ENCODE data around the gene IL17RE. TPM values are rescaled to one million over a fixed set of nuclear protein-coding genes. Genes with fewer than 3 reads are reported as not detected.

The IL17RE gene
- total and polyA plus RNA-seq, 2 donors (not counting 1 experiment from before 2014, with no cell fraction given): 0.99 to 1.9 TPM

- H3K27me3 ChIP-seq (ENCODE audit: control insufficient read depth, insufficient read depth, low read length): no peaks in the 10 kb centered on the region
- H3K4me3 ChIP-seq (replicated peaks in 1 of 4; ENCODE audit: control extremely low read depth in 1 of 4, insufficient read depth in 1 of 4, low read depth in 3 of 4, low read length in 4 of 4): no peak overlapping the region
- peaks cover 6% of the 10 kb centered on the region for H3K4me1 ChIP-seq (ENCODE audit: control insufficient read depth, extremely low read depth, insufficient read depth, low read length)
- H3K79me2 ChIP-seq (ENCODE audit: control insufficient read depth, insufficient read depth, low read length): peaks cover 25% of the 10 kb centered on the region
- no peak overlapping the region for H3K27ac ChIP-seq (ENCODE audit: insufficient read depth, low read length)
- H4K20me1 ChIP-seq (ENCODE audit: control insufficient read depth, extremely low read depth, insufficient read depth, low read length): no peaks in the 10 kb centered on the region
- no peak overlapping the region for H2AFZ ChIP-seq (ENCODE audit: low read length)
- no peak for DNase-seq (ENCODE audit: low read depth in 2 of 2)
- H3K4me2 ChIP-seq (ENCODE audit: extremely low read depth, insufficient read depth, low read length): no peak overlapping the region
- no peak for TF ChIP-seq CTCF (conservative IDR thresholded peaks at IDR 0.05 in 1 of 2, IDR thresholded peaks at IDR 0.05 in 1 of 2; ENCODE audit: low read depth in 1 of 2, low read length in 2 of 2)
- TF ChIP-seq EZH2 (IDR thresholded peaks at IDR 0.05; ENCODE audit: low read length, missing control alignments): no peak
- H3K9me3 ChIP-seq (ENCODE audit: control insufficient read depth, insufficient read depth, low read depth, low read length): no peaks in the 10 kb centered on the region
- no peak overlapping the region for H3K9ac ChIP-seq (ENCODE audit: insufficient read depth, low read length)
- peaks cover 2% of the 10 kb centered on the region for H3K36me3 ChIP-seq (ENCODE audit: control insufficient read depth, insufficient read depth, low read length)
Observed at GRCh38 chr3:9889405-9889804, 13.2 kb upstream of the IL17RE start.

GRCh38 chr3:9890249-9891071 lies 12.2 kb upstream of the IL17RE start, which contains the start of gene JAGN1:
JAGN1 (plus strand) TSS chr3:9890610; CDS start chr3:9890723, 113 bp downstream.
- DNase-seq (ENCODE audit: low read depth in 2 of 2): peak; percentile 84 to 90
- peaks cover 2% of the 10 kb centered on the region for H3K36me3 ChIP-seq (ENCODE audit: control insufficient read depth, insufficient read depth, low read length)
- H3K4me2 ChIP-seq (ENCODE audit: extremely low read depth, insufficient read depth, low read length): peak within 1 kb of the TSS; percentile 73
- H3K9me3 ChIP-seq (ENCODE audit: control insufficient read depth, insufficient read depth, low read depth, low read length): no peaks in the 10 kb centered on the region
- H3K27me3 ChIP-seq (ENCODE audit: control insufficient read depth, insufficient read depth, low read length): no peaks in the 10 kb centered on the region
- H3K4me3 ChIP-seq (replicated peaks in 1 of 4; ENCODE audit: control extremely low read depth in 1 of 4, insufficient read depth in 1 of 4, low read depth in 3 of 4, low read length in 4 of 4): peak within 1 kb of the TSS; percentile 94 to 96 (median 96)
- H3K27ac ChIP-seq (ENCODE audit: insufficient read depth, low read length): peak within 1 kb of the TSS; percentile 93
- H4K20me1 ChIP-seq (ENCODE audit: control insufficient read depth, extremely low read depth, insufficient read depth, low read length): no peaks in the 10 kb centered on the region
- H3K79me2 ChIP-seq (ENCODE audit: control insufficient read depth, insufficient read depth, low read length): peaks cover 25% of the 10 kb centered on the region
- H2AFZ ChIP-seq (ENCODE audit: low read length): peak within 1 kb of the TSS; percentile 89
- TF ChIP-seq EZH2 (IDR thresholded peaks at IDR 0.05; ENCODE audit: low read length, missing control alignments): no peak
- TF ChIP-seq CTCF (conservative IDR thresholded peaks at IDR 0.05 in 1 of 2, IDR thresholded peaks at IDR 0.05 in 1 of 2; ENCODE audit: low read depth in 1 of 2, low read length in 2 of 2): no peak
- H3K4me1 ChIP-seq (ENCODE audit: control insufficient read depth, extremely low read depth, insufficient read depth, low read length): peaks cover 3% of the 10 kb centered on the region
- H3K9ac ChIP-seq (ENCODE audit: insufficient read depth, low read length): peak within 1 kb of the TSS; percentile 97

- peak overlapping the region; percentile 93 for H3K27ac ChIP-seq (ENCODE audit: insufficient read depth, low read length)
- H3K9ac ChIP-seq (ENCODE audit: insufficient read depth, low read length): peak overlapping the region; percentile 97
- TF ChIP-seq EZH2 (IDR thresholded peaks at IDR 0.05; ENCODE audit: low read length, missing control alignments): no peak
- no peak for TF ChIP-seq CTCF (conservative IDR thresholded peaks at IDR 0.05 in 1 of 2, IDR thresholded peaks at IDR 0.05 in 1 of 2; ENCODE audit: low read depth in 1 of 2, low read length in 2 of 2)
- DNase-seq (ENCODE audit: low read depth in 2 of 2): no peak
- H3K9me3 ChIP-seq (ENCODE audit: control insufficient read depth, insufficient read depth, low read depth, low read length): no peaks in the 10 kb centered on the region
- no peak overlapping the region for H2AFZ ChIP-seq (ENCODE audit: low read length)
- H4K20me1 ChIP-seq (ENCODE audit: control insufficient read depth, extremely low read depth, insufficient read depth, low read length): no peaks in the 10 kb centered on the region
- H3K4me2 ChIP-seq (ENCODE audit: extremely low read depth, insufficient read depth, low read length): peak overlapping the region; percentile 73
- peaks cover 3% of the 10 kb centered on the region for H3K4me1 ChIP-seq (ENCODE audit: control insufficient read depth, extremely low read depth, insufficient read depth, low read length)
- peaks cover 25% of the 10 kb centered on the region for H3K79me2 ChIP-seq (ENCODE audit: control insufficient read depth, insufficient read depth, low read length)
- H3K36me3 ChIP-seq (ENCODE audit: control insufficient read depth, insufficient read depth, low read length): peaks cover 2% of the 10 kb centered on the region
- H3K27me3 ChIP-seq (ENCODE audit: control insufficient read depth, insufficient read depth, low read length): no peaks in the 10 kb centered on the region
- H3K4me3 ChIP-seq (replicated peaks in 1 of 4; ENCODE audit: control extremely low read depth in 1 of 4, insufficient read depth in 1 of 4, low read depth in 3 of 4, low read length in 4 of 4): peak overlapping the region; percentile 94 to 96 (median 96)
Observed at GRCh38 chr3:9891072-9891622, 11.5 kb upstream of the IL17RE start.

All from fibroblast of lung (primary cell).